Panc1 (cell line): ENCODE measurements around the gene CEP128.

ENCODE experiments used
- CTCF ChIP-seq: fragments of 450-650 bp; IDR thresholded peaks from 2 replicates; pipeline ENCODE4 v1.5.1; 2017; ENCODE audit warnings: mild to moderate bottlenecking
- POLR2AphosphoS5 ChIP-seq: IDR thresholded peaks from 2 replicates; pipeline ENCODE4 v1.6.1; 2012; ENCODE audit warnings: mild to moderate bottlenecking, low read depth, low read length, moderate library complexity
- TF ChIP-seq, protein P1 (sequence below), 2 experiments: IDR thresholded peaks; 2 replicates each; pipeline ENCODE4 v1.6.1; 2011 to 2012; ENCODE audit warnings: low read depth in 2 of 2, control low read depth in 1 of 2, low read length in 1 of 2, mild to moderate bottlenecking in 1 of 2, moderate library complexity in 1 of 2; ENCODE audit not compliant: insufficient read depth in 1 of 2

DNA sequence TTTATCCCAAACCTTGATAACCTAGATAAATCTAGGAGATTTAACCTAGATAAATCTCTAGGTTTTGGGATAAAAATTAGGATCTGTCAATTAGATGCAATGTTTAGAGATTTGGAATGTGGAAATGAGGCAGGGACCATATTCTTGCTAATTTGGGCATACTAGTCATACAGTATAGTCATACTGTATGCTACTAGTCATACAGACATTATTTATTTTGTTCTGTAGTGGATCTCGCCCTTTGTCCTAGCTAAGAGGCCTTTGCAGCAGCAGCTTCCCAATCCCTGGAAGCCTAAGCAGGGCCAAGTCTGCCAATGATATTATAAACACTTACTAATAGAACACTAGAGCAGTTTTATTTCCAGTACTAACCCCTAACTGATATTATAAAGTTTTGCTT, 136.4 kb downstream of the CEP128 start:
- TF ChIP-seq CTCF: no peak
- TF ChIP-seq POLR2AphosphoS5: no peak
- TF ChIP-seq, protein P1, sequence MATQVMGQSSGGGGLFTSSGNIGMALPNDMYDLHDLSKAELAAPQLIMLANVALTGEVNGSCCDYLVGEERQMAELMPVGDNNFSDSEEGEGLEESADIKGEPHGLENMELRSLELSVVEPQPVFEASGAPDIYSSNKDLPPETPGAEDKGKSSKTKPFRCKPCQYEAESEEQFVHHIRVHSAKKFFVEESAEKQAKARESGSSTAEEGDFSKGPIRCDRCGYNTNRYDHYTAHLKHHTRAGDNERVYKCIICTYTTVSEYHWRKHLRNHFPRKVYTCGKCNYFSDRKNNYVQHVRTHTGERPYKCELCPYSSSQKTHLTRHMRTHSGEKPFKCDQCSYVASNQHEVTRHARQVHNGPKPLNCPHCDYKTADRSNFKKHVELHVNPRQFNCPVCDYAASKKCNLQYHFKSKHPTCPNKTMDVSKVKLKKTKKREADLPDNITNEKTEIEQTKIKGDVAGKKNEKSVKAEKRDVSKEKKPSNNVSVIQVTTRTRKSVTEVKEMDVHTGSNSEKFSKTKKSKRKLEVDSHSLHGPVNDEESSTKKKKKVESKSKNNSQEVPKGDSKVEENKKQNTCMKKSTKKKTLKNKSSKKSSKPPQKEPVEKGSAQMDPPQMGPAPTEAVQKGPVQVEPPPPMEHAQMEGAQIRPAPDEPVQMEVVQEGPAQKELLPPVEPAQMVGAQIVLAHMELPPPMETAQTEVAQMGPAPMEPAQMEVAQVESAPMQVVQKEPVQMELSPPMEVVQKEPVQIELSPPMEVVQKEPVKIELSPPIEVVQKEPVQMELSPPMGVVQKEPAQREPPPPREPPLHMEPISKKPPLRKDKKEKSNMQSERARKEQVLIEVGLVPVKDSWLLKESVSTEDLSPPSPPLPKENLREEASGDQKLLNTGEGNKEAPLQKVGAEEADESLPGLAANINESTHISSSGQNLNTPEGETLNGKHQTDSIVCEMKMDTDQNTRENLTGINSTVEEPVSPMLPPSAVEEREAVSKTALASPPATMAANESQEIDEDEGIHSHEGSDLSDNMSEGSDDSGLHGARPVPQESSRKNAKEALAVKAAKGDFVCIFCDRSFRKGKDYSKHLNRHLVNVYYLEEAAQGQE (IDR thresholded peaks at IDR 0.05; ENCODE audit: insufficient read depth in 1 of 2, low read depth in 2 of 2, low read length in 1 of 2): no peak
